HG02970 (cell line): Measurements from ENCODE around the gene APMAP.
"Not testable (repeated sequence)": the region's sequence is repeated elsewhere in the genome, so short reads cannot be mapped to it uniquely, and the experiment has no call there.

Experiments used
- ATAC-seq: cut with Tn5 transposase; IDR thresholded peaks from one replicate; pipeline ENCODE4 v1.9.1; 2021; ENCODE audit warnings: mild to moderate bottlenecking, moderate library complexity, moderate number of reproducible peaks; ENCODE audit not compliant: unreplicated experiment, low FRiP score

The APMAP gene

DNA sequence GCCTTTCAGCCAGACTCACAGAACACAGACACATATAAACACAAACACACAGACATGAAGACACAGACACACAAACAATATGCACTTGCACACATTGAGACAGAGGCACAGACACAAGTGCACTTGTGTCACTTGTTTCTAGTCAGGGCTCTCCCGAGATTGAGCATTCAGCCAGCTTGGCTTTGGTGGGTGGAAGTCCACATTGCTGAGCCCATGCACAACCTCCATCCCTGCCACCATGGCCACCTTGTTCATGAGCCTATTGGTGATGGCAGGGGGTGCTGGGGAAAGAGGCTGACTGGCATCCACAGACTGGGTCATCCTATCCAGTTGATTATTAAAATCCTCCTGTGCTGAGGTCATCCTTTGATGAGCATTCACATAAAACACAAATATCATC, 55.0 kb downstream of the APMAP start:
- ATAC-seq: no peak

DNA sequence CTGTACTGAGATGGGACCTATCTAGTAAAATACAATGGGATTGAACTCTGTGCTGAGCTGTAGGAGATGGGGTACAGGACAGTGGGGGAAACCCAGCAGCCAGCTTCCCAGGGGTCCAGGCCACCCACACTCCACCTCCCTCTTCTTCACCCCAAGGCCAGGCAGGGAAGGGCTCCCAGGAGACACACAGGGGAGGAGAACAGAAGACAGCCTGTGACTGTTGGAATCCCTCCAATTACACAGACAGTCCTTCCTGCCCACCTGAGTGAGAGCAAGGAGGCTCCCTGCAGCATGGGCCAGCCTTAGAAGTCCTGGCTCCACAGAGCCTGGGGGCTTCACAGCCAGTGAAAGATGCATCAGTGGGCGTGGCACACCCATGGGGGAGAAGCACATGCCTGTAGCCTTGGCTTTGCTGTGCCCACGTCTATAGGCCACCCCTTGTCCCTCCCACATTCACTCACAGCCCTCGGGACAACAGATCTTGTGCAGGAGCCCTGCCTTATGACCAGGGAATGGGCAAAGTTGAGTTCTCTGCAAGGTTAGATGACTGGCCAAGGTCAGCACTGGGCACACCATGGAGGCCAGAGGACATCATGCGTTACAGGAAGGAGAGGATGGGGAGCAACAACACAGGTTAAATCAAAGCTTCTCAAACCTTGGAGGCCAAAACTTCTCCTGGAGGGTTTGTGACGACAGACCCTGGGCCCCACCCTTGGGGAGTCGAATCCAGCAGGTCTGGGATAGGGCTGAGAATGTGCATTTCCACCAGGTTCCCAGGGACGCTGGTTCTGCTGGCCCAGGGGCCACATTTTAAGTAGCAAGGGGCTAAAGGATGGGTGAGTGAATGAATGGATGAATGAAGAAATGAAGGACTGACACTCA, 55.8 kb downstream of the APMAP start:
- no peak for ATAC-seq

- ATAC-seq: no peak
These were observed 56.6 kb downstream of the APMAP start for GRCh38 chr20:24935766-24936525.

DNA sequence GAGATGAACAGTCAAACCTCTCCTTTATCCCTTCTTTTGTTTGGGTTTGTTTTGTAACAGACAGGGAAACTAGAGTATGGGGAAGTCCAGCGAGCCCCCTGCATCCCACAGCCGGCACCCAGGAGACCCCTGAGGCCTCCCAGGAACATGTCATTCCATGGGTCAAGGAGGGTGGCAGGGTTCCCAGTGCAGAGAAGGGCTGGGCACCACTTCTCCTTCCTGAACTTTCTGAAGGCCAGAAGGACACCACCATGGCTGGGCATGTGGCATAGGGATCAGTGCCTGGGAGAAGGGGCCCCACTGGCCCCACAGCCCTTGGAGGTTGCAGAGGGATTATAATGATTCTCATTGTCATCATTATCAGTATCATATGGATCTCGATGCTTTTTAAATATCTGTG, 57.4 kb downstream of the APMAP start:
- no peak for ATAC-seq

DNA sequence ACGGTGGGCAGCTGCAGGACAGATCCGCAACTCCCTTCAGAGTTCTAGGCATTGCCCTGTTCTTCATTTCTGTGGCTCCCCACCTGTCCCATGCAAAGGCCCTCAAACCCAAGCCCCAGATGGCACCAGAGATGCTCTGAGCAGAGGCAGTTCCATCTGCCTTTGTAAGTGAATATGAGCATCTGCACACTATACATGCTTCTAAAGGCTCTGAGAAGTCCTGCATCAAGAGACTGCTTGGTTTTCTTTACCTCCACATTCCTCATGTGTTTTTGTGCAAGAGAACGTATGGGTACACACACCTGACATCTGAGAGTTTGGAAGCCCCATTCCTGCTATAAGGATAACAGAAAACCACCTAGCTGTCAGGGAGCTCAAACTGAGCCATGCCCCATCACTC, 57.8 kb downstream of the APMAP start:
- ATAC-seq: no peak

- ATAC-seq: no peak
These were observed 58.4 kb downstream of the APMAP start for GRCh38 chr20:24934101-24934661.

GRCh38 chr20:24933266-24933908, 59.2 kb downstream of the APMAP start:
- ATAC-seq: no peak

DNA sequence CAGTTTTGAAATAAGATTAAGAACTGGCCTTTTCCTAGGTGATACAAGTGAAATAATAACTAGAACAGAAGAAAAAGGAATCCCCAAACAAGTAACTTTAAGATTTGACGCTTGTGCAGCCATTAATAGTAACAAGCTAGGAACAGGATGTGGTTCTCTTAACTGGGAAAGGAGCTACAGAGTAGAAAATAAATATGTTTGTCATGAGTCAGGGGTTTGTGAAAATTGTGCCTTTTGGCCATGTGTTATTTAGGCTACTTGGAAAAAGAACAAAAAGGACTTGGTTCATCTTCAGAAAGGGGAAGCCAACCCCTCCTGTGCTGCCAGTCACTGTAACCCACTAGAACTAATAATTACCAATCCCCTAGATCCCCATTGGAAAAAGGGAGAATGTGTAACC, 60.7 kb downstream of the APMAP start:
- ATAC-seq: not testable (repeated sequence)

DNA sequence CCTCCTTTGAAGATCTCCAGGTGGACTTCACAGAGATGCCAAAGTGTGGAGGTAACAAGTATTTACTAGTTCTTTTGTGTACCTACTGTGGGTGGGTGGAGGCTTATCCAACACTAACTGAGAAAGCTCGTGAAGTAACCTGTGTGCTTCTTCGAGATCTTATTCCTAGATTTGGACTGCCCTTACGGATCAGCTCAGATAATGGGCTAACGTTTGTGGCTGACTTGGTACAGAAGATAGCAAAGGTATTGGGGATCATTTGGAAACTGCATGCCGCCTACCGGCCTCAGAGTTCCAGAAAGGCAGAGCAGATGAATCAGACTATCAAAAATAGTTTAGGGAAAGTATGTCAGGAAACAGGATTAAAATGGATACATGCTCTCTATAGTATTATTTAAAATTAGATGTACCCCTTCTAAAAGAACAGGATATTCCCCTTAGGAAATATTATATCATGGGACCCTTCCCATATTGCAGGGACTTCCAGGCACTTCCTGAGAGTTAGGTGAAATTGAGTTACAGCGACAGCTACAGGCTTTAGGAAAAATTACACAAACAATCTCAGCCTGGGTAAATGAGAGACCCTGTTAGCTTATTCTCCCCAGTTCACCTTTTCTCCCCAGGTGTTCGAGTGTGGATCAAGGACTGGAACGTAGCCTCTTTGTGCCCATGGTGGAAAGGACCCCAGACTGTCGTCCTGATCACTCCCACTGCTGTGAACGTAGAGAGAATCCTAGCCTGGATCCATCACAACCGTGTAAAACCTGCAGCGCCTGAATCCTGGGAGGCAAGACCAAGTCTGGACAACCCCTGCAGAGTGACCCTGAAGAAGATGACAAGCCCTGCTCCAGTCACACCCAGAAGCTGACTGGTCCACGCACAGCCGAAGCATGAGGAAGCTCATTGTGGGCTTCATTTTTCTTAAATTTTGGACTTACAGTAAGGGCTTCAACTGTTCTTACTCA, 61.5 kb downstream of the APMAP start:
- ATAC-seq: not testable (repeated sequence)

- not testable (repeated sequence) for ATAC-seq
These were observed 62.5 kb downstream of the APMAP start for GRCh38 chr20:24929867-24930723.

- not testable (repeated sequence) for ATAC-seq
These were observed 63.3 kb downstream of the APMAP start for GRCh38 chr20:24929259-24929658.

GRCh38 chr20:24920706-24921105, 71.8 kb downstream of the APMAP start:
- not testable (repeated sequence) for ATAC-seq

DNA sequence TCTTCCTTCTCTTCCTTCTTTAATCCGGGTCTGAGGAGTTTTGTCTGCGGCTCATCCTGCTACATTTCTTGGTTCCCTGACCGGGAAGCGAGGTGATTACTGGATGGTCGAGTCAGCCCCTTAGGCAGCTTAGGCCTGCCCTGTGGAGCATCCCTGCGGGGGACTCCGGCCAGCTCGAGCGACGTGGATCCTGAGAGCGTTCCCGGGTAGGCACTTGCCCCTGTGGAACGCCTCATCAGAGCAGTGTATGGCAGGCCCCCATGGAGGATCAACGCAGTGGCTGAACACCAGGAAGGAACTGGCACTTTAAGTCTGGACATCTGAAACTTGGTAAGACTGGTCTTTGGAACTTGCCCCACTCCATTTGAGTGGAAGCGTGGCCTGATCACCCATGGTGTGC, 72.9 kb downstream of the APMAP start:
- not testable (repeated sequence) for ATAC-seq

- ATAC-seq: no peak
These were observed 73.7 kb downstream of the APMAP start for GRCh38 chr20:24918579-24919566.

DNA sequence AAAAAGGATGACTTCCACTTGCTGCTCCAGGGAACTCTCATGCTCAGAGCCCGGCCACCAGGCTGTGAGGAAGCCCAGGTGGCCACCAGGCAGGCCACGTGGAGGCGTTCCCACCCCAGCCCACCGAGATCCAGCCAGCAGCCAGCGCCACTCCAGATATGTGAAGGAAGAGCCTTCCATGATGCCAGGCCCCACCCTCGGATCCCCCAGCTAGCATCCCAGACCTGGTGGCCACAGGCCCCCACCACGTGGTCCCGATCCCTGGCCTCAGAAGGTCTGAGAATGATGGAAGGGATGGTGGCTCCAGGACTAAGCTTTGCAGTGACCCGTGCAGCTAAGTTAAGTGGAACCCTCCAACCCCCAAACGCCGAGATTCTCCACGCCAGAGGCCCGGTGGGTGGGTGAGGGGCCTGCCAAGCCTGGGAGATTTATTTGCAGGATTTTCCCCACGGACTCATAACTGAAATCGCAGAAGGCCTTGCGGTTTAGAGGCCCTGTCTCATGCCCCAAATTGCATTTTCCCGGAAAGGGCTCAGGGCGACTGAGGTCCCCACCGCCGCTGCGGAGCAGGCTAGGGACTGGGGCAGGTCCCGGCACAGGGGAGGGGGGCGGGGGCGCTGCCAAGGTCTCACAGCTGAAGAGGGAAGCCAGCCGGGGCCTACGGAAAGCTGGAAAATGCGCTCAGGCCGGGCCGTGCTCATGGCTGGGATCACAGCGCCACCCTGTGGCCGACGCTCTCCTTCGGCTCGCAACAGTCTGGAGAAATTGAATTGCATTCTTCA, 74.6 kb downstream of the APMAP start:
- no peak for ATAC-seq

DNA sequence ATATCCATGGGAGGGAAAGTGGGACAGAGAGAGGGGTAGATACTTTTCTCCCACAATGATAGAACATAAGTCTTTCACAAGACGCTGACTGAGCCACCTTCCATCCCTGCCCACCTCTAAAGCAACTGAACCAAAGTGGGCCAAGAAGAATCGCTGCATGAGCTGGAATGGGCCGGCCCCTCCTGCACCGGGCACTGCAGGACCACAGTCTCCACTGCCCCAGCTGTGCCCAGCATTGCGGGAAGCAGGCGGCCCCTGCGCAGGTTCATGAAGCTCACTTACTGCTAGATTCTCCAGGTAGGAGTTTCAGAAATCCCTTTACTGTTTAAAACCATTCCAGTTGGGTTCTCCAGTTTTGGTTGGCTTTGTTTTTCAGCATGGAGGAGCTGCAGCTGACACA, 75.5 kb downstream of the APMAP start:
- no peak for ATAC-seq

- ATAC-seq: no peak
These were observed 76.1 kb downstream of the APMAP start for GRCh38 chr20:24916412-24916811.
